Naive thymus-derived CD4-positive, alpha-beta T cell (primary cell): ENCODE data around the gene ANGPT4. TPM values are rescaled to one million over a fixed set of nuclear protein-coding genes. Genes with fewer than 3 reads are reported as not detected.

Experiments used
- ATAC-seq: fragments of 150-1000 bp; cut with Tn5 transposase; 2 replicates; pipeline ENCODE4 v1.10.0; 2021; ENCODE audit warnings: mild to moderate bottlenecking, moderate library complexity
- CTCF ChIA-PET: fragments of 350-600 bp; sonication (Branson Sonifier 250); formaldehyde crosslinking; loops from one replicate; lab custom pipeline; 2021; ENCODE audit warnings: antibody characterized with exemption; lab: Charles Lee
- POLR2A ChIA-PET: fragments of 350-600 bp; sonication (Branson Sonifier 250); formaldehyde crosslinking; loops from one replicate; lab custom pipeline; 2021; ENCODE audit warnings: antibody characterized with exemption, inconsistent platforms; lab: Charles Lee
- DNase-seq, 9 donors: peaks; one replicate each; pipeline versions ENCODE4 v3.0.0 to v3.0.0-alpha.2; 2020 to 2022; ENCODE audit warnings: mixed read lengths in 1 of 9
- H3K27ac ChIP-seq: one replicate; pipeline ENCODE4 v1.7.0; 2013; ENCODE audit warnings: mild to moderate bottlenecking, low read depth, low read length, moderate library complexity
- H3K27me3 ChIP-seq, 2 donors: one replicate each; pipeline ENCODE4 v1.7.0; 2013; ENCODE audit warnings: low read length in 2 of 2, mild to moderate bottlenecking in 2 of 2, moderate library complexity in 2 of 2; ENCODE audit not compliant: control insufficient read depth in 2 of 2, insufficient read depth in 2 of 2
- H3K36me3 ChIP-seq, 3 experiments: 1 replicate in 2 of 3; 2 replicates in 1 of 3; pipeline ENCODE4 v1.7.0; 2013; ENCODE audit warnings: low read length in 3 of 3, mild to moderate bottlenecking in 3 of 3, moderate library complexity in 1 of 3; ENCODE audit not compliant: insufficient read depth in 3 of 3, control insufficient read depth in 2 of 3
- H3K4me1 ChIP-seq, 2 donors: one replicate each; pipeline ENCODE4 v1.7.0; 2013; ENCODE audit warnings: low read length in 2 of 2, mild to moderate bottlenecking in 2 of 2, moderate library complexity in 1 of 2; ENCODE audit not compliant: control insufficient read depth in 2 of 2, insufficient read depth in 2 of 2
- H3K4me3 ChIP-seq: 2 replicates; pipeline ENCODE4 v1.7.0; 2013; ENCODE audit warnings: mild to moderate bottlenecking, low read length
- H3K9me3 ChIP-seq, 3 experiments: 1 replicate in 2 of 3; 2 replicates in 1 of 3; pipeline ENCODE4 v1.7.0; 2013; ENCODE audit warnings: low read length in 3 of 3; ENCODE audit not compliant: control insufficient read depth in 2 of 3
- H3K27ac Mint-ChIP-seq, 9 donors: one replicate each; pipeline ENCODE4 v1.8.0; 2020 to 2022; ENCODE audit warnings: mixed read lengths in 9 of 9, mild to moderate bottlenecking in 8 of 9, moderate library complexity in 5 of 9, inconsistent platforms in 2 of 9
- H3K27me3 Mint-ChIP-seq, 5 donors: one replicate each; pipeline ENCODE4 v1.8.0; 2021 to 2022; ENCODE audit warnings: mixed read lengths in 5 of 5, mild to moderate bottlenecking in 1 of 5
- H3K36me3 Mint-ChIP-seq, 5 donors: one replicate each; pipeline ENCODE4 v1.8.0; 2020 to 2022; ENCODE audit warnings: mixed read lengths in 5 of 5, mild to moderate bottlenecking in 3 of 5, inconsistent platforms in 1 of 5
- H3K4me1 Mint-ChIP-seq, 7 donors: one replicate each; pipeline ENCODE4 v1.8.0; 2020 to 2022; ENCODE audit warnings: mixed read lengths in 7 of 7, mild to moderate bottlenecking in 3 of 7, inconsistent platforms in 1 of 7
- H3K4me3 Mint-ChIP-seq, 10 donors: one replicate each; pipeline ENCODE4 v1.8.0; 2020 to 2022; ENCODE audit warnings: mild to moderate bottlenecking in 10 of 10, mixed read lengths in 10 of 10, moderate library complexity in 6 of 10, inconsistent platforms in 2 of 10
- H3K9me3 Mint-ChIP-seq, 11 donors: one replicate each; pipeline ENCODE4 v1.8.0; 2020 to 2022; ENCODE audit warnings: mixed read lengths in 11 of 11, mild to moderate bottlenecking in 4 of 11, inconsistent platforms in 1 of 11, moderate library complexity in 1 of 11
- intact Hi-C, 2 donors: fragments of 100-400 bp; cut with micrococcal nuclease; formaldehyde crosslinking; loops; one replicate each; pipeline ENCODE4 v1.15.1; 2023
- polyA plus RNA-seq, 2 donors: library from polyadenylated mRNA; unstranded; fragments of 300-500 nt; fragmentation: Illumina TruSeq; gene quantifications; one replicate each; pipeline ENCODE4 v1.2.3, GENCODE V29; 2021
- total RNA-seq, 6 experiments: library from RNA in 5 of 6; stranded (reverse) in 5 of 6; gene quantifications; 1 replicate in 5 of 6; 2 replicates in 1 of 6; pipeline ENCODE4 v1.2.3 and lab custom pipeline; 2021 to 2026

Gene ANGPT4
- total and polyA plus RNA-seq, 7 experiments from 2014 or later: not detected

DNA sequence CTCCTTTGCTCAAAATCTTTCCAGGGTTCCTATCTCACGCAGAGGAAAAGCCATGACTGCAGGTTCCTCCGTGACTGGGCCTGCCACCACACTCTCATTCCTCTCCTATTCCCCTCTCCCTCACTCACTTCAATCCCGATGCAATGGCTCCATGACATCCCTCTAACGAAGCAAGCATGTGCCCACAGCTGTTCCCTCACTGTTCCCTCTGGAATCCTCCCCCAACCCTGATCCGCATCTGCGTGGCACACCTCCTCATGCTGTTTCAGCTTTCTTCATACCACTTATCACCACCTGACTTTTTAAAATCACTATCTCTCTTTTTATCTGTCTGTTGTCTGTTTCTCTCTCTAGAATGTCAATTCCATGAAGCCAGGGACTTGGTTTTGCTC, 25.5 kb downstream of the ANGPT4 start:
- POLR2A ChIA-PET: no interaction called here
- Mint-ChIP-seq H3K27ac (no peak overlapping the region), H3K36me3 (no peaks in the 10 kb centered on the region), H3K4me3 (no peak overlapping the region), H3K4me1 (peaks cover 0 to 7% (median 0%) of the 10 kb centered on the region in 7 donors), H3K27me3 (peaks cover 2 to 20% (median 7%) of the 10 kb centered on the region in 5 donors), H3K9me3 (no peaks in the 10 kb centered on the region)
- intact Hi-C loops: no loop called here
- Histone ChIP-seq H3K4me1 (no peaks in the 10 kb centered on the region), H3K27ac (no peak overlapping the region), H3K36me3 (no peaks in the 10 kb centered on the region), H3K9me3 (no peaks in the 10 kb centered on the region), H3K4me3 (no peak overlapping the region), H3K27me3 (no peaks in the 10 kb centered on the region)
- CTCF ChIA-PET: no interaction called here
- DNase-seq: no peak
- ATAC-seq: no peak

GRCh38 chr20:889932-890463, 26.1 kb downstream of the ANGPT4 start:
- no peaks in the 10 kb centered on the region for H3K4me1 ChIP-seq
- intact Hi-C loops: loop anchor here in 1 of 2 donors (5.0 to 10.0 kb wide), 2 partner anchors 58 to 65 kb away; partner anchors contain the start of gene FAM110A
- Mint-ChIP-seq H3K27ac (no peak overlapping the region), H3K36me3 (no peaks in the 10 kb centered on the region), H3K27me3 (peaks cover 8 to 26% (median 12%) of the 10 kb centered on the region in 5 donors), H3K9me3 (no peaks in the 10 kb centered on the region), H3K4me3 (no peak overlapping the region), H3K4me1 (peaks cover 0 to 12% (median 0%) of the 10 kb centered on the region in 7 donors)
- no peaks in the 10 kb centered on the region for H3K36me3 ChIP-seq
- DNase-seq: no peak
- H3K27me3 ChIP-seq: no peaks in the 10 kb centered on the region
- no peak overlapping the region for H3K4me3 ChIP-seq
- POLR2A ChIA-PET: no interaction called here
- no peak for ATAC-seq
- CTCF ChIA-PET: no interaction called here
- no peak overlapping the region for H3K27ac ChIP-seq
- H3K9me3 ChIP-seq: no peaks in the 10 kb centered on the region

- POLR2A ChIA-PET: no interaction called here
- peaks cover 0 to 12% (median 0%) of the 10 kb centered on the region in 7 donors for H3K4me1 Mint-ChIP-seq
- H3K27ac ChIP-seq: no peak overlapping the region
- DNase-seq (no peak), ATAC-seq (no peak)
- no peak overlapping the region for H3K4me3 ChIP-seq
- H3K27me3 ChIP-seq: no peaks in the 10 kb centered on the region
- H3K36me3 ChIP-seq: no peaks in the 10 kb centered on the region
- intact Hi-C loops: loop anchor here in 1 of 2 donors (5.0 to 10.0 kb wide), 2 partner anchors 57 to 66 kb away; partner anchors contain the start of gene FAM110A
- H3K4me1 ChIP-seq: no peaks in the 10 kb centered on the region
- H3K36me3 Mint-ChIP-seq: no peaks in the 10 kb centered on the region
- H3K27me3 Mint-ChIP-seq: peaks cover 11 to 35% (median 19%) of the 10 kb centered on the region in 5 donors
- no peaks in the 10 kb centered on the region for H3K9me3 Mint-ChIP-seq
- H3K4me3 Mint-ChIP-seq: no peak overlapping the region
- CTCF ChIA-PET: interaction anchor here (0.6 kb wide), 1 partner anchor 619 kb away, joined by 3 read pairs; no protein-coding TSS in a partner anchor
- H3K9me3 ChIP-seq: no peaks in the 10 kb centered on the region
- no peak overlapping the region for H3K27ac Mint-ChIP-seq
Observed at GRCh38 chr20:889106-889505, 27.0 kb downstream of the ANGPT4 start.

DNA sequence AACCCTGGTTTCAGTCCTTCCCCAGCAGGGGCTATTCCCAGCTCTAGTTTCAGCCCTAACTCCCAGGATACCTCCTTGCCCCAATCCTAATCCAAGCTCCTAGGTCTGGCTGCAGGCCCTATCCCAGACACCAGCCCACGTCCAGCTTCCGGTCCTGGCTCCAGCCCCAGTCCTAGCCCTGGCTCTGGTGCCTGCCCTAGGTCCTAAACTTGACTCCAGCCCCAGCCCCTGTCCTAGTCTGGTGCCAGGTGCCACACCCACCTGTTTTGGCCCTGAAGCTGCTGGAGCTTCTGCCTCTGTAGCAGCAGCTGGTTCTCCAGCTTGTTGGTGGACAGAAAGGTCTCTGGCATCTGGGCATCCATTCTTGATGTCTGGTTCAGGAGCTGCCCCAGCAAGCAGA, 28.1 kb downstream of the ANGPT4 start:
- no peaks in the 10 kb centered on the region for H3K27me3 ChIP-seq
- no peaks in the 10 kb centered on the region for H3K36me3 Mint-ChIP-seq
- no peaks in the 10 kb centered on the region for H3K9me3 Mint-ChIP-seq
- H3K27me3 Mint-ChIP-seq: peaks cover 14 to 36% (median 22%) of the 10 kb centered on the region in 5 donors
- H3K4me1 ChIP-seq: no peaks in the 10 kb centered on the region
- no peaks in the 10 kb centered on the region for H3K9me3 ChIP-seq
- no peak overlapping the region for H3K4me3 Mint-ChIP-seq
- H3K27ac ChIP-seq: no peak overlapping the region
- H3K36me3 ChIP-seq: no peaks in the 10 kb centered on the region
- ChIA-PET POLR2A (no interaction called here), CTCF (interaction anchor here (0.8 kb wide), 1 partner anchor 51 kb away, joined by 4 read pairs; no protein-coding TSS in a partner anchor)
- ATAC-seq: no peak
- DNase-seq: no peak
- intact Hi-C loops: loop anchor here in 1 of 2 donors (5.0 to 10.0 kb wide), 2 partner anchors 56 to 67 kb away; partner anchors contain the start of gene FAM110A
- no peak overlapping the region for H3K4me3 ChIP-seq
- H3K27ac Mint-ChIP-seq: no peak overlapping the region
- H3K4me1 Mint-ChIP-seq: peaks cover 0 to 10% (median 0%) of the 10 kb centered on the region in 7 donors

GRCh38 chr20:887137-887536, 29.0 kb downstream of the ANGPT4 start:
- no peak for DNase-seq
- intact Hi-C loops: loop anchor here in 1 of 2 donors (1.0 to 10.0 kb wide), 3 partner anchors 55 to 68 kb away; partner anchors contain the start of gene FAM110A
- Histone ChIP-seq H3K36me3 (no peaks in the 10 kb centered on the region), H3K4me3 (no peak overlapping the region), H3K4me1 (no peaks in the 10 kb centered on the region), H3K9me3 (no peaks in the 10 kb centered on the region), H3K27ac (no peak overlapping the region), H3K27me3 (no peaks in the 10 kb centered on the region)
- CTCF ChIA-PET: interaction anchor here (0.8 to 1.2 kb wide), 3 partner anchors 50 to 616 kb away, joined by 3 to 5 read pairs (median 4); no protein-coding TSS in a partner anchor
- no peak for ATAC-seq
- POLR2A ChIA-PET: no interaction called here
- no peaks in the 10 kb centered on the region for H3K9me3 Mint-ChIP-seq
- H3K4me1 Mint-ChIP-seq: peaks cover 0 to 9% (median 2%) of the 10 kb centered on the region in 7 donors
- peaks cover 10 to 31% (median 17%) of the 10 kb centered on the region in 5 donors for H3K27me3 Mint-ChIP-seq
- H3K4me3 Mint-ChIP-seq: no peak overlapping the region
- H3K27ac Mint-ChIP-seq: no peak overlapping the region
- no peaks in the 10 kb centered on the region for H3K36me3 Mint-ChIP-seq

DNA sequence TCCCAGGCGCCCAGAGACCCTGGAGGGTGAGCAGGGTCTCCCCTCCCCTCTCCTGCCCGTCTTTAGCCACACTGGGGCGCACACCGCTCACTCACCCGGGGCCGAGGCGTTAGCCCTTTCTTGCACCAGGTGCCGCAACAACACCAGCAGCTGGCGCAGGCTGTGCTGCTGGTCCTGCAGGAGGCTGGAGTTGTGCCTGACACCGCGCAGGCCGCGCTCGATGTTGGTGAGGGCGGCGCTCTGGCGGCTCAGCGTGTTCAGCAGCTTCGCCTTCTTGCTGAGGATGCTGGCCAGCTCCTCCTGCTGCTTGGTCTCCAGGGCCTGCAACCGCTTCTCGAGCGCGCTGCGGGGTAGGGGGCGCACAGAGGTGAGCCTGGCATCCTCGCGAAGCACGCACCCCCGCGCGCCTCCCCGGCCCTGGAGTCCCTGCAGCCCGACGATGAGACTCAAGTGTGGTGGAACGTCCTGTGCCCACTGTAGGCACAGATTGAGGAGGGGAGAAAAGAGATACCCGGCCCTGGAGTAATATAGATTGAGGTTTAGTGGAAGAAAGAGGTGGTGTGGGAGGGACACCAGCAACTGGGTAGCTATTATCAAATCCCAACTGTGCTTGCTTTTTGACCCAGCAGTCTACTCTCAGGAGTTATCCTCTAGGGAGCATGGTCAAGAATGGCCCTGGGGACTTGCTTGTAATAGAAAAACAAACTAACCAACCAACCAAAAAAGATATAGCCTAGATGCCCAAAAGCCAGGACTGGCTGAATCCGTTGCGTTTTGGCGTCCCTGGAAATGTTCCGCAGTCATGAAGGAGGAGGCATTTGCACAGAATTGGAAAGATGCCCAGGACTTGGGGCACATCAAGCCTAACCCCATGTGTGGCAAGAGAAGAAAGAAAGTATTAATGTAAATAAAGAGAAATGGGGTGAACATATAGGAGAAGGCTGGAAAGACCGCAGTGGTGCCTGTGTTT, 30.9 kb downstream of the ANGPT4 start:
- Histone ChIP-seq H3K9me3 (no peaks in the 10 kb centered on the region), H3K4me3 (no peak overlapping the region), H3K27me3 (no peaks in the 10 kb centered on the region), H3K4me1 (no peaks in the 10 kb centered on the region), H3K27ac (no peak overlapping the region), H3K36me3 (no peaks in the 10 kb centered on the region)
- ATAC-seq: no peak
- no peaks in the 10 kb centered on the region for H3K9me3 Mint-ChIP-seq
- ChIA-PET POLR2A (no interaction called here), CTCF (interaction anchor here (0.7 kb wide), 1 partner anchor 69 kb away, joined by 3 read pairs; no protein-coding TSS in a partner anchor)
- peaks cover 0 to 1% (median 0%) of the 10 kb centered on the region in 5 donors for H3K36me3 Mint-ChIP-seq
- H3K27me3 Mint-ChIP-seq: peaks cover 10 to 28% (median 17%) of the 10 kb centered on the region in 5 donors
- H3K4me1 Mint-ChIP-seq: peaks cover 0 to 15% (median 5%) of the 10 kb centered on the region in 7 donors
- H3K27ac Mint-ChIP-seq: no peak overlapping the region
- intact Hi-C loops: loop anchor here in 1 of 2 donors (5.0 to 10.0 kb wide), 2 partner anchors 53 to 70 kb away; partner anchors contain the start of gene FAM110A
- no peak overlapping the region for H3K4me3 Mint-ChIP-seq
- DNase-seq: peak in 2 of 9 donors; percentile 7 to 8
